Upper lobe of right lung (tissue), 1 donor: ENCODE measurements around the gene PON1. TPM values are rescaled to one million over a fixed set of nuclear protein-coding genes. Genes with fewer than 3 reads are reported as not detected.

ENCODE experiments used
- ATAC-seq: fragments of 200-7000 bp; cut with Tn5 transposase; one replicate; pipeline ENCODE4 v1.9.1; 2020; ENCODE audit warnings: mild to moderate bottlenecking, moderate library complexity
- DNase-seq: peaks from one replicate; pipeline ENCODE4 v3.0.0-alpha.2; 2020
- H3K27ac ChIP-seq: fragments of 200-600 bp; one replicate; pipeline ENCODE4 v1.8.0; 2022
- H3K27me3 ChIP-seq: fragments of 200-600 bp; one replicate; pipeline ENCODE4 v1.8.0; 2022; ENCODE audit warnings: mild to moderate bottlenecking
- H3K36me3 ChIP-seq: fragments of 200-600 bp; one replicate; pipeline ENCODE4 v1.8.0; 2022
- H3K4me1 ChIP-seq: fragments of 200-600 bp; one replicate; pipeline ENCODE4 v1.8.0; 2022
- H3K4me3 ChIP-seq: fragments of 200-600 bp; one replicate; pipeline ENCODE4 v1.8.0; 2022; ENCODE audit warnings: mild to moderate bottlenecking
- H3K9me3 ChIP-seq: fragments of 200-600 bp; one replicate; pipeline ENCODE4 v1.8.0; 2022
- intact Hi-C: fragments of 100-400 bp; cut with DNase I; formaldehyde crosslinking; loops from one replicate; pipeline ENCODE4 v1.11.0; 2022
- total RNA-seq: library from RNA; stranded (reverse); fragmentation: NEBNext Ultra II Directional; extraction: Animal tissue kit (Norgen Biotek cat#: 25700); gene quantifications from one replicate; pipeline ENCODE4 v1.2.1, GENCODE V29; 2021
- TF ChIP-seq, protein P1 (sequence below): fragments of 200-600 bp; IDR thresholded peaks from one replicate; pipeline ENCODE4 v1.8.0; 2022; ENCODE audit warnings: antibody characterized with exemption
- donor health status: DM: no; HTN: yes; CAD: no; lungs with severe emphysema.

The PON1 gene
- total RNA-seq, 1 donor from 2014 or later: 0.49 TPM

DNA sequence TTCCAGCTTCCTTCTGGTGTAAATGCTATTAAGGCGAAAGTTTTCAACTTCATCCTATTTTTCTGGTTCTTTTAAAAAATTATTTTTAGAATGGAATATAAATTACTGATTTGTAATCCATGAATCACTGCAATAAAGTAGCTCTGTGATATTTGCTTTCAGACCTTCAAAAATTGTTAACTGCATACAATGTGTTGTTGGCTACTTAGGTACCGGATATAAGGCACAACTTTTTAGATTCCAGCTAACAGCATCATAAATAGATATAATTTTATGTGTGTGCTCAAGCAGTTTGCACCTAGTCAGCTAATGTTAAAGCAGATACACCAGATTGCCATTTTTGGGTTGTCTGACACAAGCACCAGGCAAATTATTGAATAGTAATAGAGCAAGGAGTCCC is 58.7 kb downstream of the PON1 start:
- no peak overlapping the region for H3K27ac ChIP-seq
- no peaks in the 10 kb centered on the region for H3K4me1 ChIP-seq
- TF ChIP-seq, protein P1, sequence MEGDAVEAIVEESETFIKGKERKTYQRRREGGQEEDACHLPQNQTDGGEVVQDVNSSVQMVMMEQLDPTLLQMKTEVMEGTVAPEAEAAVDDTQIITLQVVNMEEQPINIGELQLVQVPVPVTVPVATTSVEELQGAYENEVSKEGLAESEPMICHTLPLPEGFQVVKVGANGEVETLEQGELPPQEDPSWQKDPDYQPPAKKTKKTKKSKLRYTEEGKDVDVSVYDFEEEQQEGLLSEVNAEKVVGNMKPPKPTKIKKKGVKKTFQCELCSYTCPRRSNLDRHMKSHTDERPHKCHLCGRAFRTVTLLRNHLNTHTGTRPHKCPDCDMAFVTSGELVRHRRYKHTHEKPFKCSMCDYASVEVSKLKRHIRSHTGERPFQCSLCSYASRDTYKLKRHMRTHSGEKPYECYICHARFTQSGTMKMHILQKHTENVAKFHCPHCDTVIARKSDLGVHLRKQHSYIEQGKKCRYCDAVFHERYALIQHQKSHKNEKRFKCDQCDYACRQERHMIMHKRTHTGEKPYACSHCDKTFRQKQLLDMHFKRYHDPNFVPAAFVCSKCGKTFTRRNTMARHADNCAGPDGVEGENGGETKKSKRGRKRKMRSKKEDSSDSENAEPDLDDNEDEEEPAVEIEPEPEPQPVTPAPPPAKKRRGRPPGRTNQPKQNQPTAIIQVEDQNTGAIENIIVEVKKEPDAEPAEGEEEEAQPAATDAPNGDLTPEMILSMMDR: no peak
- H3K27me3 ChIP-seq: no peaks in the 10 kb centered on the region
- no peak overlapping the region for H3K4me3 ChIP-seq
- intact Hi-C loops: no loop called here
- ATAC-seq: no peak
- H3K36me3 ChIP-seq: no peaks in the 10 kb centered on the region
- no peak for DNase-seq
- no peaks in the 10 kb centered on the region for H3K9me3 ChIP-seq

DNA sequence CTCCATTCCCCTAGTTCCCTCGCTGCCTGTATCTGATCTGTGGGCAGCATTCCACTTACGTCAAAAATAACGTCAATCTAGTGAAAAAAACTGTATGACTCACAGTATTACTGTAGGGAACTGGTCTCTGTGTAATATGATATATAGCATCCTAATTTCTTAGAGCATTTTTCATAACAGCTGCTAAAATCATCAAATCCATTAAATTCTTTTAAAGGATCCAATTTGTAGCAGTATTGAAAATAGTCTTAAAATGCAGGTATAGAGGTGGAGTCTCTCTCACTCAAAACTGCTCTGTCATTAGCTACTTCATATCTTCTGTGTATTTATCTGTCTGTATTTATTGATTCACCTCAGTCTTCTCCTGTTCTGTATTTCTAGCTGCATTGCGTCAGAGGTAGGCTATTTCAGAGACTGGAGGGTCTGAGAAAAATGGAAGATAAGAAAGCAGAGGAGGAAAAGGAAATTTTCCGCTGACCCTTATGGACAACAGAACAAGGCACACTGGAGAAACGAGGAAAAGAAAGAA is 59.9 kb downstream of the PON1 start:
- no peak overlapping the region for H3K4me3 ChIP-seq

DNA sequence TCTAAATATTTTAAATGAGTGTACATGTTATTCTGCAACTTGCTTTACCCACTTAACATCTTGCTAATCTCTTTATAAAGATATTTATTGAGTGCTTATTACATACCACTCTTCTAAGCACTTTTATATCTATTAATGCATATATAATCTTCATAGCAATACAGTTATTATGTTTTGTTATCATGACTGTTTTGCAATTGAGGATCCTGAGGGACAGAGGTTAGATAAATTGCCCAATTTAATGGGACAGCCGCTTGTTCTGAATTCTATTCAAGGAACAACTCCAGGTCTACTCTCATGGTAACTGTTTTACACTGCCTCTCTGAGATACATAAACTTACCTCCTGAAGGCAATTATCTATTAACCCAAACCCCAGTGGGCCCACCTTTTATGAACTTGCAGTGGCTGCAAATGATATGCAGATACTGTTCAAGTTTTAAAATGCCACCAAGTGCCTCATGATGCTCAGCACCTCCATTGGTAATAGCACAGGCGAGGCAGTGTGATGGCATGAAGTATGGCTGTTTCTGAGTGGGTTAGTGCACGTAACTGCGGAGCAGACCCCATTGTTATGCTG is 60.5 kb downstream of the PON1 start:
- no peaks in the 10 kb centered on the region for H3K4me1 ChIP-seq
- H3K27me3 ChIP-seq: no peaks in the 10 kb centered on the region
- DNase-seq (no peak), ATAC-seq (no peak)
- H3K9me3 ChIP-seq: no peaks in the 10 kb centered on the region
- no peak overlapping the region for H3K4me3 ChIP-seq
- TF ChIP-seq, protein P1: no peak
- intact Hi-C loops: no loop called here
- no peak overlapping the region for H3K27ac ChIP-seq
- H3K36me3 ChIP-seq: no peaks in the 10 kb centered on the region

More for the DNA sequence above, 59.9 kb downstream of the PON1 start:
- Histone ChIP-seq H3K4me1 (no peaks in the 10 kb centered on the region), H3K27ac (no peak overlapping the region), H3K27me3 (no peaks in the 10 kb centered on the region), H3K9me3 (no peaks in the 10 kb centered on the region), H3K36me3 (no peaks in the 10 kb centered on the region)
- DNase-seq (no peak), ATAC-seq (no peak)
- intact Hi-C loops: no loop called here
- TF ChIP-seq, protein P1: no peak

DNA sequence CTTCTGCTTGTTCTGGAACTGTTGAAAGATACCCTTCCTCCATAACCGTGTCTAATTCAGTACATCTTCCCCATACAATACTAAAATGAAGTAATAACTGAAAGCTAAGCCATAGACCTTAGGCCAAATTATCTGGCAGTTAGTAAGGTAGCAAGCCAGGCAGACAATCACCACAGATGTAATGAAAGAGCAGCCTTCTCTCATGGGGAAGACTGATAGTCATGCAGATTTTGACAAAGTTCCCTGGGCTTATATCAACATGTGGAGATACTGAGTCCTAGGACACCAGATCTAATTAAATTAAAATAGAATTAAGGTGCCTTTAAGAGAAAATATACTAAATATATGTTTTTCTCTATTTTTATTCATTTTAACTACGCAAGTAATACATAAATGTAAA is 61.5 kb downstream of the PON1 start:
- ATAC-seq (no peak), DNase-seq (no peak)
- Histone ChIP-seq H3K27me3 (no peaks in the 10 kb centered on the region), H3K36me3 (no peaks in the 10 kb centered on the region), H3K9me3 (no peaks in the 10 kb centered on the region), H3K4me1 (no peaks in the 10 kb centered on the region), H3K4me3 (no peak overlapping the region), H3K27ac (no peak overlapping the region)
- TF ChIP-seq, protein P1: no peak
- intact Hi-C loops: no loop called here

DNA sequence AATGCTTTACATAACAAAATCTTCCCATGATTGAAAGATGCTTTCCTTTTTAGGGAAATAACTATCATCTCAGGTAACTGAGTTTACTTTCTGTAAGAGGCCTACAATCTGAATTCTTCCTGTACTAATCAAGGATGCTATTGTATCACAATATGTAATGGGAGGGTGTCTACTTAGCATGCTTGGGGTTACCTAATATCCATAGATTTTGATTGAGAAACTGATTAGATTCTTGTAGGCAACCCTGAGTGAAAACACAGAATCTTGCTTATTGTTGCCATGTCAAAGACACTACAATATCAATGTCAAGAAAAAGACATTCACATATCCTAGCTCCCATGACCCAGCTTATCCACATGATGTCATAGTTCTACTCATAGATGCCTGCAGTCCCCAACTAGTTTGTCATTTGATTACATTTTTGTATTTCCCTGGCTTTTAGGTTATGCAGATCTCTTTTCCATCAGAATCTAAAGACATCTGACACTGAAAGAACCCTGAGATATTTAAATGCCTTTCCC is 62.4 kb downstream of the PON1 start:
- no peaks in the 10 kb centered on the region for H3K36me3 ChIP-seq
- H3K4me1 ChIP-seq: no peaks in the 10 kb centered on the region
- intact Hi-C loops: no loop called here
- no peak overlapping the region for H3K4me3 ChIP-seq
- no peaks in the 10 kb centered on the region for H3K27me3 ChIP-seq
- DNase-seq (no peak), ATAC-seq (no peak)
- H3K9me3 ChIP-seq: no peaks in the 10 kb centered on the region
- H3K27ac ChIP-seq: no peak overlapping the region
- TF ChIP-seq, protein P1: no peak
